ENCODE measurements around the gene EDIL3. TPM values are rescaled to one million over a fixed set of nuclear protein-coding genes. Genes with fewer than 3 reads are reported as not detected.
A peak's percentile ranks its signal among the peaks of the same experiment; 100 is the strongest.

Gene EDIL3
- total RNA-seq, 1 donor from 2014 or later = 220 TPM

DNA sequence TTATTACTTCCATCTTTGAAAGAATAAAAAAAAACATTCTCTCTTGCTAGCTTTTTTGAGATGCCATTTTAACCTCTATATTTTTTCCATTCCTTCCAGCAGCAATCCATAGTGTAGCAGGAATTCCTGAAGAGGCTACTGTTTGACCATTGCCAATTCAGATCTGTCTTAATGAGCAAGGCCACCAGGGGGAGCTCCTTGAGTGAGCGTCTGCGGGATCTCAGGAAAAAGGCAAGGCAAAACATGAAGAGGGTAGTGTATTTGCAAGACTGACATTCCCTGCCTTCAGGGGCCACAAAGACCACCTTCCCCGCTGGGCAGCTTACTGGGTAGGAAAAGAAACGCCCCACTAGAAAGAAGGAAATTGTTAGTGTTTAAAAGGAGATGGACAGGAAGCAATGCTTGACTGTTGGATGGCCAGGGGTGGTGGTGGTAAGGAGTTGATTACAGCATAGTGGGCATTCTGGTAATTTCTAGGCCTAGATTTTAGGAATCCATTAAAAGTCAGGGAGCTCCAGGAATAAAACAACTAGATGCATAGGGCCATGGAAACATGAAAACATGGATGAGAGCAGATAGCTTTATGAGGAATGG, 457.4 kb downstream of the EDIL3 start:
- no peaks in the 10 kb centered on the region for H3K27me3 Mint-ChIP-seq (ENCODE audit: unreplicated experiment)
- H3K36me3 Mint-ChIP-seq (ENCODE audit: unreplicated experiment) = peaks cover under 1% of the 10 kb centered on the region
- H3K9me3 Mint-ChIP-seq (ENCODE audit: unreplicated experiment) = peaks cover 6% of the 10 kb centered on the region
- TF ChIP-seq, protein P1, sequence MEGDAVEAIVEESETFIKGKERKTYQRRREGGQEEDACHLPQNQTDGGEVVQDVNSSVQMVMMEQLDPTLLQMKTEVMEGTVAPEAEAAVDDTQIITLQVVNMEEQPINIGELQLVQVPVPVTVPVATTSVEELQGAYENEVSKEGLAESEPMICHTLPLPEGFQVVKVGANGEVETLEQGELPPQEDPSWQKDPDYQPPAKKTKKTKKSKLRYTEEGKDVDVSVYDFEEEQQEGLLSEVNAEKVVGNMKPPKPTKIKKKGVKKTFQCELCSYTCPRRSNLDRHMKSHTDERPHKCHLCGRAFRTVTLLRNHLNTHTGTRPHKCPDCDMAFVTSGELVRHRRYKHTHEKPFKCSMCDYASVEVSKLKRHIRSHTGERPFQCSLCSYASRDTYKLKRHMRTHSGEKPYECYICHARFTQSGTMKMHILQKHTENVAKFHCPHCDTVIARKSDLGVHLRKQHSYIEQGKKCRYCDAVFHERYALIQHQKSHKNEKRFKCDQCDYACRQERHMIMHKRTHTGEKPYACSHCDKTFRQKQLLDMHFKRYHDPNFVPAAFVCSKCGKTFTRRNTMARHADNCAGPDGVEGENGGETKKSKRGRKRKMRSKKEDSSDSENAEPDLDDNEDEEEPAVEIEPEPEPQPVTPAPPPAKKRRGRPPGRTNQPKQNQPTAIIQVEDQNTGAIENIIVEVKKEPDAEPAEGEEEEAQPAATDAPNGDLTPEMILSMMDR (IDR thresholded peaks at IDR 0.05; ENCODE audit: partially characterized antibody, unreplicated experiment) = peak; percentile 92
- H3K27ac Mint-ChIP-seq (ENCODE audit: unreplicated experiment) = no peak overlapping the region
- peaks cover 8% of the 10 kb centered on the region for H3K4me1 Mint-ChIP-seq (ENCODE audit: low read depth, unreplicated experiment)
- peak; percentile 87 for DNase-seq
- H3K4me3 Mint-ChIP-seq (ENCODE audit: unreplicated experiment) = no peak overlapping the region

DNA sequence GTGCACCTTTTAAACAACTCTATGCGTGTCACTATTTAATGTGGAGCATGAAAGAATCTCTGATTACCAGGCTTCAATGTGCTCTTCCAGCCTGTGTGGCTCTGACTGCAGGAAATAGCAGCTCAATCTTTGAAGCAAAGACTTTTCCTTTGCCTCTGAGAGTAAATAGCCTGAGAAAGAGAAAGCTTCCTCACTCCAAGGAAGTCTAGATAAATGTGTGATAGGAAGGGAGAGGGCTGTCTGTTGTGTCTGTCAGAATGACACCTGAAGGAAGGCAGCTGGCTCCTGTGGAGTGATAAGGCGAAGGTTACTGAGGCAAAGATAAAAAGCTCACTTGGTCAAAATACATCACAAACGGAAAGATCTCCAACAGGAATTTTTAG, 458.7 kb downstream of the EDIL3 start:
- Mint-ChIP-seq H3K4me3 (ENCODE audit: unreplicated experiment) (no peak overlapping the region), H3K27ac (ENCODE audit: unreplicated experiment) (no peak overlapping the region), H3K36me3 (ENCODE audit: unreplicated experiment) (no peaks in the 10 kb centered on the region), H3K4me1 (ENCODE audit: low read depth, unreplicated experiment) (peaks cover 8% of the 10 kb centered on the region), H3K27me3 (ENCODE audit: unreplicated experiment) (no peaks in the 10 kb centered on the region), H3K9me3 (ENCODE audit: unreplicated experiment) (peaks cover 5% of the 10 kb centered on the region)
- TF ChIP-seq, protein P1 (IDR thresholded peaks at IDR 0.05; ENCODE audit: partially characterized antibody, unreplicated experiment) = no peak
- DNase-seq = no peak

DNA sequence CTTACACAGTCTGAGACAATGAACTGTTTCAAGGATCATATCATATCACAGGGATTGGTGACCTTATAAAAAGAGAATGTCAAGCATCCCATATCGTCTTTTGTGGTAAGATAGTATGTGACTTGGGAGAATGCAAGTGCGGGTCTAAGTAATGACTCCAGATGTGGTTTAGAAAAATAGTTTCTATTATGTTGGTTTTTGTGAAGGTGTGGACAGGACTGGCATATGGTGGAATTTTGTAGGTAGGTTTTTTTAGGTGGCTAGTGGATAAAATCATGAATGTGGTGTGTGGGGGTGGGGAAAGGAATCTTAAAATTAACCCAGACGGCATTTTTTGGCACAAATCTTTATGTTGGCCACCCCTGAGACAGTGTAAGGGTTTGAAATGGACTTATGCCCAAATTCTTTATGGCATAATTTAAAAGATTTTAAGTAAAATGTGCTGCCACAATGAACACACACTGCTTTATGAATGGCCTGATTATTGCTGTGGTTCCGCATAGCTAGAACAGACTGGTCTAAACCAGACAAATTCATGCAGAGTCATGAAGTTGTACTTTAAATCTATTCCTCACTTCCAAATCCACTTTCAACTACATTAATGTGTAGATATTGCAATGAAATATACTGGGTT, 459.2 kb downstream of the EDIL3 start:
- H3K4me1 Mint-ChIP-seq (ENCODE audit: low read depth, unreplicated experiment) = peaks cover 8% of the 10 kb centered on the region
- no peak overlapping the region for H3K4me3 Mint-ChIP-seq (ENCODE audit: unreplicated experiment)
- no peak overlapping the region for H3K27ac Mint-ChIP-seq (ENCODE audit: unreplicated experiment)
- peaks cover 5% of the 10 kb centered on the region for H3K9me3 Mint-ChIP-seq (ENCODE audit: unreplicated experiment)
- H3K36me3 Mint-ChIP-seq (ENCODE audit: unreplicated experiment) = no peaks in the 10 kb centered on the region
- no peak for DNase-seq
- H3K27me3 Mint-ChIP-seq (ENCODE audit: unreplicated experiment) = no peaks in the 10 kb centered on the region
- TF ChIP-seq, protein P1 (IDR thresholded peaks at IDR 0.05; ENCODE audit: partially characterized antibody, unreplicated experiment) = no peak

GRCh38 chr5:83924891-83925290, 459.8 kb downstream of the EDIL3 start:
- Mint-ChIP-seq H3K4me1 (ENCODE audit: low read depth, unreplicated experiment) (peaks cover 8% of the 10 kb centered on the region), H3K36me3 (ENCODE audit: unreplicated experiment) (no peaks in the 10 kb centered on the region), H3K4me3 (ENCODE audit: unreplicated experiment) (no peak overlapping the region), H3K27me3 (ENCODE audit: unreplicated experiment) (no peaks in the 10 kb centered on the region), H3K27ac (ENCODE audit: unreplicated experiment) (no peak overlapping the region), H3K9me3 (ENCODE audit: unreplicated experiment) (peaks cover 5% of the 10 kb centered on the region)
- TF ChIP-seq, protein P1 (IDR thresholded peaks at IDR 0.05; ENCODE audit: partially characterized antibody, unreplicated experiment) = no peak
- DNase-seq = no peak

DNA sequence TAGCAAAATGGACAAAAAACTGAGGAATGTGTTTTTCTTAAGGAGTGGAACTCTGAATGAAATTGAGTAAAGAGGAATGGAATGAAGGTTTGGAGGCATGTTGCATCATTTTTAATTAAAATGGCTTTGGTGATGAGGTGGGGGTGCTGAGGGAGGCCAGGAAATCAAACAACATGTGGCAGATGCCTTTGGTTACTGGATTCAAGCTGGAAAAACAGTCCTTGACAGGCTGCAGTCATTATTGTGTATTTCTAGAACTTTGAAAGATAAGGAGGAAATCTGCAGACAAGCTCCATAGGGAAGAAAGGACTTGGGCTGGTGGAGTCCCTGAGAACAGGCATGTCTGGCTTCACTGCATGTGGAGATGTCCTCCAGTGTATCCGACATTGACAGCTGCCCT, 460.5 kb downstream of the EDIL3 start:
- no peaks in the 10 kb centered on the region for H3K27me3 Mint-ChIP-seq (ENCODE audit: unreplicated experiment)
- H3K36me3 Mint-ChIP-seq (ENCODE audit: unreplicated experiment) = no peaks in the 10 kb centered on the region
- H3K4me3 Mint-ChIP-seq (ENCODE audit: unreplicated experiment) = no peak overlapping the region
- no peak for DNase-seq
- peaks cover 5% of the 10 kb centered on the region for H3K9me3 Mint-ChIP-seq (ENCODE audit: unreplicated experiment)
- TF ChIP-seq, protein P1 (IDR thresholded peaks at IDR 0.05; ENCODE audit: partially characterized antibody, unreplicated experiment) = no peak
- no peak overlapping the region for H3K27ac Mint-ChIP-seq (ENCODE audit: unreplicated experiment)
- peaks cover 8% of the 10 kb centered on the region for H3K4me1 Mint-ChIP-seq (ENCODE audit: low read depth, unreplicated experiment)
